NCI-H345 treated with DMSO at 0.1 percent for 48 hours (cell line): Measurements from ENCODE around the gene FAM169A.
"Not testable (repeated sequence)": the region's sequence is repeated elsewhere in the genome, so short reads cannot be mapped to it uniquely, and the experiment has no call there.

Experiments
- DNase-seq: peaks from one replicate; lab custom pipeline; 2025; ENCODE audit not compliant: unreplicated experiment; lab: John Stamatoyannopoulos, UW

Gene FAM169A

GRCh38 chr5:74865804-74866595 is at the start of gene FAM169A:
FAM169A (minus strand) TSS chr5:74866387; CDS start chr5:74841676, 24,711 bp downstream.
- peak; percentile 13 for DNase-seq

GRCh38 chr5:74915488-74915887 is 49.3 kb upstream of the FAM169A start:
- DNase-seq = no peak

- not testable (repeated sequence) for DNase-seq
Observed at GRCh38 chr5:74911421-74911820, 45.2 kb upstream of the FAM169A start.

GRCh38 chr5:74909888-74910287 is 43.7 kb upstream of the FAM169A start:
- not testable (repeated sequence) for DNase-seq

- not testable (repeated sequence) for DNase-seq
Observed at GRCh38 chr5:74908237-74908636, 42.0 kb upstream of the FAM169A start.

GRCh38 chr5:74904713-74905112 is 38.5 kb upstream of the FAM169A start:
- not testable (repeated sequence) for DNase-seq

- DNase-seq = no peak
Observed at GRCh38 chr5:74903165-74903787, 37.1 kb upstream of the FAM169A start.

GRCh38 chr5:74897049-74897448 is 30.9 kb upstream of the FAM169A start:
- DNase-seq = no peak

GRCh38 chr5:74895906-74896305 is 29.7 kb upstream of the FAM169A start:
- DNase-seq = no peak

GRCh38 chr5:74894351-74894750 is 28.2 kb upstream of the FAM169A start:
- DNase-seq = no peak

- DNase-seq = no peak
Observed at GRCh38 chr5:74892921-74893320, 26.7 kb upstream of the FAM169A start.

GRCh38 chr5:74889523-74890105 is 23.4 kb upstream of the FAM169A start:
- no peak for DNase-seq

- no peak for DNase-seq
Observed at GRCh38 chr5:74888117-74888516, 21.9 kb upstream of the FAM169A start.

- DNase-seq = no peak
Observed at GRCh38 chr5:74885170-74885569, 19.0 kb upstream of the FAM169A start.

- not testable (repeated sequence) for DNase-seq
Observed at GRCh38 chr5:74882379-74883134, 16.4 kb upstream of the FAM169A start.

GRCh38 chr5:74877624-74878304 is 11.6 kb upstream of the FAM169A start:
- DNase-seq = peak; percentile 21

GRCh38 chr5:74875994-74876791 is 10.0 kb upstream of the FAM169A start:
- no peak for DNase-seq

GRCh38 chr5:74873525-74874249 is 7.5 kb upstream of the FAM169A start:
- no peak for DNase-seq
